ENCODE measurements around the gene HEXD. TPM values are rescaled to one million over a fixed set of nuclear protein-coding genes. Genes with fewer than 3 reads are reported as not detected.

HEXD gene
- total and polyA plus RNA-seq, 2 donors (not counting 1 experiment from before 2014, with no cell fraction given): 6.4 to 16.7 TPM

GRCh38 chr17:82463391-82463790 is 45.2 kb downstream of the HEXD start:
- no peaks in the 10 kb centered on the region for H3K9me3 ChIP-seq (ENCODE audit: control insufficient read depth, insufficient read depth, low read depth, low read length)
- DNase-seq (ENCODE audit: low read depth in 2 of 2): no peak
- H3K27ac ChIP-seq (ENCODE audit: insufficient read depth, low read length): no peak overlapping the region
- no peak overlapping the region for H3K4me3 ChIP-seq (replicated peaks in 1 of 4; ENCODE audit: control extremely low read depth in 1 of 4, insufficient read depth in 1 of 4, low read depth in 3 of 4, low read length in 4 of 4)
- H2AFZ ChIP-seq (ENCODE audit: low read length): no peak overlapping the region
- no peaks in the 10 kb centered on the region for H4K20me1 ChIP-seq (ENCODE audit: control insufficient read depth, extremely low read depth, insufficient read depth, low read length)
- no peaks in the 10 kb centered on the region for H3K79me2 ChIP-seq (ENCODE audit: control insufficient read depth, insufficient read depth, low read length)
- H3K4me2 ChIP-seq (ENCODE audit: extremely low read depth, insufficient read depth, low read length): no peak overlapping the region
- H3K9ac ChIP-seq (ENCODE audit: insufficient read depth, low read length): no peak overlapping the region
- H3K27me3 ChIP-seq (ENCODE audit: control insufficient read depth, insufficient read depth, low read length): no peaks in the 10 kb centered on the region
- no peaks in the 10 kb centered on the region for H3K4me1 ChIP-seq (ENCODE audit: control insufficient read depth, extremely low read depth, insufficient read depth, low read length)
- TF ChIP-seq CTCF (conservative IDR thresholded peaks at IDR 0.05 in 1 of 2, IDR thresholded peaks at IDR 0.05 in 1 of 2; ENCODE audit: low read depth in 1 of 2, low read length in 2 of 2) (no peak), EZH2 (IDR thresholded peaks at IDR 0.05; ENCODE audit: low read length, missing control alignments) (no peak)
- H3K36me3 ChIP-seq (ENCODE audit: control insufficient read depth, insufficient read depth, low read length): peaks cover 2% of the 10 kb centered on the region

GRCh38 chr17:82463925-82464566 is 45.9 kb downstream of the HEXD start:
- Histone ChIP-seq H3K4me2 (ENCODE audit: extremely low read depth, insufficient read depth, low read length) (no peak overlapping the region), H2AFZ (ENCODE audit: low read length) (no peak overlapping the region), H4K20me1 (ENCODE audit: control insufficient read depth, extremely low read depth, insufficient read depth, low read length) (no peaks in the 10 kb centered on the region), H3K9me3 (ENCODE audit: control insufficient read depth, insufficient read depth, low read depth, low read length) (no peaks in the 10 kb centered on the region), H3K27me3 (ENCODE audit: control insufficient read depth, insufficient read depth, low read length) (no peaks in the 10 kb centered on the region), H3K36me3 (ENCODE audit: control insufficient read depth, insufficient read depth, low read length) (peaks cover 5% of the 10 kb centered on the region), H3K4me3 (replicated peaks in 1 of 4; ENCODE audit: control extremely low read depth in 1 of 4, insufficient read depth in 1 of 4, low read depth in 3 of 4, low read length in 4 of 4) (no peak overlapping the region), H3K4me1 (ENCODE audit: control insufficient read depth, extremely low read depth, insufficient read depth, low read length) (no peaks in the 10 kb centered on the region), H3K9ac (ENCODE audit: insufficient read depth, low read length) (no peak overlapping the region), H3K27ac (ENCODE audit: insufficient read depth, low read length) (no peak overlapping the region), H3K79me2 (ENCODE audit: control insufficient read depth, insufficient read depth, low read length) (no peaks in the 10 kb centered on the region)
- no peak for DNase-seq (ENCODE audit: low read depth in 2 of 2)
- TF ChIP-seq EZH2 (IDR thresholded peaks at IDR 0.05; ENCODE audit: low read length, missing control alignments) (no peak), CTCF (conservative IDR thresholded peaks at IDR 0.05 in 1 of 2, IDR thresholded peaks at IDR 0.05 in 1 of 2; ENCODE audit: low read depth in 1 of 2, low read length in 2 of 2) (no peak)

- no peak overlapping the region for H3K4me3 ChIP-seq (replicated peaks in 1 of 4; ENCODE audit: control extremely low read depth in 1 of 4, insufficient read depth in 1 of 4, low read depth in 3 of 4, low read length in 4 of 4)
- H3K27me3 ChIP-seq (ENCODE audit: control insufficient read depth, insufficient read depth, low read length): no peaks in the 10 kb centered on the region
- peaks cover 6% of the 10 kb centered on the region for H3K36me3 ChIP-seq (ENCODE audit: control insufficient read depth, insufficient read depth, low read length)
- no peak for TF ChIP-seq CTCF (conservative IDR thresholded peaks at IDR 0.05 in 1 of 2, IDR thresholded peaks at IDR 0.05 in 1 of 2; ENCODE audit: low read depth in 1 of 2, low read length in 2 of 2)
- TF ChIP-seq EZH2 (IDR thresholded peaks at IDR 0.05; ENCODE audit: low read length, missing control alignments): no peak
- H3K4me1 ChIP-seq (ENCODE audit: control insufficient read depth, extremely low read depth, insufficient read depth, low read length): no peaks in the 10 kb centered on the region
- no peak overlapping the region for H3K9ac ChIP-seq (ENCODE audit: insufficient read depth, low read length)
- H4K20me1 ChIP-seq (ENCODE audit: control insufficient read depth, extremely low read depth, insufficient read depth, low read length): no peaks in the 10 kb centered on the region
- no peaks in the 10 kb centered on the region for H3K9me3 ChIP-seq (ENCODE audit: control insufficient read depth, insufficient read depth, low read depth, low read length)
- no peak overlapping the region for H3K4me2 ChIP-seq (ENCODE audit: extremely low read depth, insufficient read depth, low read length)
- no peak for DNase-seq (ENCODE audit: low read depth in 2 of 2)
- H3K79me2 ChIP-seq (ENCODE audit: control insufficient read depth, insufficient read depth, low read length): no peaks in the 10 kb centered on the region
- no peak overlapping the region for H3K27ac ChIP-seq (ENCODE audit: insufficient read depth, low read length)
- H2AFZ ChIP-seq (ENCODE audit: low read length): no peak overlapping the region
These were observed 46.4 kb downstream of the HEXD start for GRCh38 chr17:82464567-82464929.

All from fibroblast of lung (primary cell).